Nephron (organoid): ENCODE data around the gene ABCB9.

ENCODE experiments used
- H3K27ac Mint-ChIP-seq, 3 experiments: 2 replicates each; pipeline ENCODE4 v1.8.0; 2020; ENCODE audit warnings: mixed read lengths in 3 of 3, mild to moderate bottlenecking in 2 of 3, moderate library complexity in 1 of 3
- H3K27me3 Mint-ChIP-seq: 2 replicates; pipeline ENCODE4 v1.8.0; 2021; ENCODE audit warnings: low read depth, mild to moderate bottlenecking, moderate library complexity, mixed read lengths
- H3K36me3 Mint-ChIP-seq: 2 replicates; pipeline ENCODE4 v1.8.0; 2020; ENCODE audit warnings: low read depth, mixed read lengths
- H3K4me1 Mint-ChIP-seq: 2 replicates; pipeline ENCODE4 v1.8.0; 2020; ENCODE audit warnings: mixed read lengths
- H3K4me3 Mint-ChIP-seq, 3 experiments: 2 replicates each; pipeline ENCODE4 v1.8.0; 2020; ENCODE audit warnings: mild to moderate bottlenecking in 3 of 3, mixed read lengths in 3 of 3, moderate library complexity in 2 of 3
- H3K9me3 Mint-ChIP-seq: 2 replicates; pipeline ENCODE4 v1.8.0; 2020; ENCODE audit warnings: mixed read lengths
- TF ChIP-seq, protein P1 (sequence below), 3 experiments: fragments of 200-600 bp; sonication (generic); IDR thresholded peaks; one replicate each; pipeline ENCODE4 v1.5.0; 2021; ENCODE audit warnings: antibody characterized with exemption in 3 of 3; ENCODE audit not compliant: unreplicated experiment in 3 of 3

The ABCB9 gene

DNA sequence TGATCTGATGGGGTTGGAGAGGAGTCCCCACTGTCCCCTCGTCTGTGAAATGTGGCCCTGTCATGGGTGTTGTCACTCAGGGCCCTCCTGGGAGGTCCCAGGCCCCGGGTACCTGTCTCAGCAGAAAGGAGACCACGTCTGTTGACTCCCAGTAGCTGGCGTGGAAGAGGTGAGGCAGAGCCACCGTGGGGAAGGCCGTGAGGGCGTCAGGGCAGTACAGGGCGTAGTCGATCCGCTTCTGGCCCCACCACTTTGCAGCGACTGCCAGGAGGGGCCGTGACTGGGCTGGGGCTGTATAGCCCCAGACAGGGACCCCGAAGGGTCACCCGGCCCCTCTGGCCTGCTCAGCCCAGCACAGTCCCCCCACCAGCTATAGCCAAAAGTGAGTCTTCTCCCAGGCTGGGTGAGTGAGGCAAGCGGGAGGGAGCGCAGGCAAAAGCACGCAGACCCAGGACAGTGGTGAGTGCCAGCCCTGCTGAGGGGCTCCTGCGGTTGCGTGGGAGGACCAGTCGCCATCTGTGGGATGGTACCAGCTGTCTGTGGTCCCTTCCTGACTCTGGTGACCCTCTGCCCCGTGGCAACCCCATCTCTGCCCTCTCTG is 22.4 kb upstream of the ABCB9 start:
- TF ChIP-seq, protein P1, sequence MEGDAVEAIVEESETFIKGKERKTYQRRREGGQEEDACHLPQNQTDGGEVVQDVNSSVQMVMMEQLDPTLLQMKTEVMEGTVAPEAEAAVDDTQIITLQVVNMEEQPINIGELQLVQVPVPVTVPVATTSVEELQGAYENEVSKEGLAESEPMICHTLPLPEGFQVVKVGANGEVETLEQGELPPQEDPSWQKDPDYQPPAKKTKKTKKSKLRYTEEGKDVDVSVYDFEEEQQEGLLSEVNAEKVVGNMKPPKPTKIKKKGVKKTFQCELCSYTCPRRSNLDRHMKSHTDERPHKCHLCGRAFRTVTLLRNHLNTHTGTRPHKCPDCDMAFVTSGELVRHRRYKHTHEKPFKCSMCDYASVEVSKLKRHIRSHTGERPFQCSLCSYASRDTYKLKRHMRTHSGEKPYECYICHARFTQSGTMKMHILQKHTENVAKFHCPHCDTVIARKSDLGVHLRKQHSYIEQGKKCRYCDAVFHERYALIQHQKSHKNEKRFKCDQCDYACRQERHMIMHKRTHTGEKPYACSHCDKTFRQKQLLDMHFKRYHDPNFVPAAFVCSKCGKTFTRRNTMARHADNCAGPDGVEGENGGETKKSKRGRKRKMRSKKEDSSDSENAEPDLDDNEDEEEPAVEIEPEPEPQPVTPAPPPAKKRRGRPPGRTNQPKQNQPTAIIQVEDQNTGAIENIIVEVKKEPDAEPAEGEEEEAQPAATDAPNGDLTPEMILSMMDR (IDR thresholded peaks at IDR 0.05; ENCODE audit: unreplicated experiment in 3 of 3), result no peak
- no peak overlapping the region for H3K4me3 Mint-ChIP-seq
- no peaks in the 10 kb centered on the region for H3K27me3 Mint-ChIP-seq
- peaks cover 17% of the 10 kb centered on the region for H3K4me1 Mint-ChIP-seq
- no peaks in the 10 kb centered on the region for H3K36me3 Mint-ChIP-seq
- H3K9me3 Mint-ChIP-seq, result no peaks in the 10 kb centered on the region
- no peak overlapping the region for H3K27ac Mint-ChIP-seq

DNA sequence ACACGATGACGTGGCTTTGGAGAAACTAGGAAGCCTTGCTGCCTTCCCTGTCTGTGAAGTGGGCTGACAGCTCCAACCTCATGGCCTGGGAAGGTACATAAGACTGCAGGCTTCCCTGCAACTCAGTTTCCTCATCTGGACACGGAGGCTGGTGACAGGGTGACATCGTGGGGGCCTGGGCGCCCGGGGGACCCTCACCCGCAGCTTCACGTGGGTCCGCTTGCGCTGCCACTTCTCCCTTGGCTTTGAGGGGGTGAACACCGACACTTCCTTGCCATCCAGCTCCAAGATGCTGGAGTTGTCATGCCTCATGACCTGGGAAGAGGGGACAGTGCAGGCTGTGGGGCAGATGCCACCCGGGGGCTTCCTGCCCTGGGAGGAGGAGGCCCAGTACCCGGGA is 21.8 kb upstream of the ABCB9 start:
- H3K9me3 Mint-ChIP-seq, result no peaks in the 10 kb centered on the region
- H3K4me3 Mint-ChIP-seq, result no peak overlapping the region
- H3K27ac Mint-ChIP-seq, result no peak overlapping the region
- peaks cover 24% of the 10 kb centered on the region for H3K4me1 Mint-ChIP-seq
- no peaks in the 10 kb centered on the region for H3K27me3 Mint-ChIP-seq
- H3K36me3 Mint-ChIP-seq, result no peaks in the 10 kb centered on the region
- TF ChIP-seq, protein P1 (IDR thresholded peaks at IDR 0.05; ENCODE audit: unreplicated experiment in 3 of 3), result no peak

DNA sequence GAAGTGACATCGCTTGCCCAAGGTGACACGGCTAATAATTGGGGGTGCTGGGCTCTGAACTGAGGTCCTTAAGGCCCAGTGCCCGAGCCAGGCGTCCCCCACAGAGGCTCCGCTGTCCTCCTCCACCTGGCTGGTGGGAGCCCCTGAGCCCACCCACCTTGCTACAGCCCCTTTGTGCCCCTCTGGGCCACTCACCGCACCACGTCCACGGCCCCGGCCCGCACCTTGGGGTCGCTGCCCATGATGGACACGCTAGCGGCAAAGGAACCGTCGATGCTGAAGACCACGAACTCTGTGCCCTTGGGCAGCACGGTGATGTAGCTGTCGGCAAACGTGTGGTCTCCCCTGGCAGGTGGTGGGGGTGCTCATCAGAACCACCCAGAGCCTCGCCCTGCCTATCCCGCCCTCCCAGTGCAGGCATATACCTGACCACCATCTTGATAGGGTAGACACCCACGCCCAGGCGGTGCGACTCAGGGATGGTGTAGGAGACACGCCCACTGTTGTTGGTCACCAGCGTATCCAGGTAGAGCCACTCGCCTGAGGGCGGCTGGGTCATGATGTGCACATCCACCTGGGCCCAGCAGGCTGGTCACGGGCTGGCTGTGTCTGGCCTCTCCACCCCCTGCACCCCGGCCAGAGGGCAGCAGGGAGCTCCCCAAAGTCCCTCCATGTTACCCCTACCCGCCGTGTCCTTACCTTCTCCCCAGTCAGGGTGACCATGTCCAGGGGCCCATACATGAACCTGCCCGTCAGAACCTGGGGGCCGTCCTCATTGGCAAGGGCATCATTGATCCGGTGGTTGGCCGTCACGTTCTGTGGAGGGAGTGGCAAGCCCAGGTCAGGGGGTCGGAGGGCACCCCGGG is 21.1 kb upstream of the ABCB9 start:
- TF ChIP-seq, protein P1 (IDR thresholded peaks at IDR 0.05; ENCODE audit: unreplicated experiment in 3 of 3), result no peak
- Mint-ChIP-seq H3K9me3 (no peaks in the 10 kb centered on the region), H3K27ac (no peak overlapping the region), H3K36me3 (no peaks in the 10 kb centered on the region), H3K4me3 (no peak overlapping the region), H3K4me1 (peaks cover 27% of the 10 kb centered on the region), H3K27me3 (no peaks in the 10 kb centered on the region)

DNA sequence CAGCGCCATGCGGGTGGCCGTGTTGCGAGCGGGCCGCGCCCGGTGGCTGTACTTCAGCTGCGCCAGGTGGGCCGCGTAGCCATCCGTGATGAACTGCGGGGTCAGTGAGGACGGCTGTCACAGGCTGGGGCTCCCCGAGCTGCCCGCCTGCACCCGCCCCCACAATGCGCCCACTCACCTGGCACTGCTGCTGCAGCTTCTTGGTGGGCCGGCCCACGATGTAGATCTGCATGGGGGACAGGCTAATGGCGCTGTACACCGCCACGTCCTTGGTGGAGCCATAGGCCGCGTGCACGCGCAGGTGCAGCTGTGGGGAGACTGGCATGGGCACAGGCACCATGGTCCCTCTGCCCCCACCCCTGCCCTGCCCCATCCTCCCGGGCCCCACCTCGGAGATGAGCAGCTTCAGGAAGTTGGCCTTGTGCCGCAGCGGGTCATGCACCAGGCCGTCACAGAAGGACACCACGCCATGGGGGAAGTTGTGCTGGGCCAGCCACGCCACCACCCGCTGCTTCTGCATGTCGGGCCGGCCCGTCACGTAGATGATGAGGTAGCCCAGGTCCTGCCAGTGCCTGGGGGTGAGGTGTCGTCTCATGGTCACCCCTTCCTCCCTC is 20.1 kb upstream of the ABCB9 start:
- Mint-ChIP-seq H3K4me3 (no peak overlapping the region), H3K4me1 (peaks cover 32% of the 10 kb centered on the region), H3K27ac (no peak overlapping the region), H3K36me3 (no peaks in the 10 kb centered on the region), H3K9me3 (no peaks in the 10 kb centered on the region), H3K27me3 (no peaks in the 10 kb centered on the region)
- TF ChIP-seq, protein P1 (IDR thresholded peaks at IDR 0.05; ENCODE audit: unreplicated experiment in 3 of 3), result no peak

DNA sequence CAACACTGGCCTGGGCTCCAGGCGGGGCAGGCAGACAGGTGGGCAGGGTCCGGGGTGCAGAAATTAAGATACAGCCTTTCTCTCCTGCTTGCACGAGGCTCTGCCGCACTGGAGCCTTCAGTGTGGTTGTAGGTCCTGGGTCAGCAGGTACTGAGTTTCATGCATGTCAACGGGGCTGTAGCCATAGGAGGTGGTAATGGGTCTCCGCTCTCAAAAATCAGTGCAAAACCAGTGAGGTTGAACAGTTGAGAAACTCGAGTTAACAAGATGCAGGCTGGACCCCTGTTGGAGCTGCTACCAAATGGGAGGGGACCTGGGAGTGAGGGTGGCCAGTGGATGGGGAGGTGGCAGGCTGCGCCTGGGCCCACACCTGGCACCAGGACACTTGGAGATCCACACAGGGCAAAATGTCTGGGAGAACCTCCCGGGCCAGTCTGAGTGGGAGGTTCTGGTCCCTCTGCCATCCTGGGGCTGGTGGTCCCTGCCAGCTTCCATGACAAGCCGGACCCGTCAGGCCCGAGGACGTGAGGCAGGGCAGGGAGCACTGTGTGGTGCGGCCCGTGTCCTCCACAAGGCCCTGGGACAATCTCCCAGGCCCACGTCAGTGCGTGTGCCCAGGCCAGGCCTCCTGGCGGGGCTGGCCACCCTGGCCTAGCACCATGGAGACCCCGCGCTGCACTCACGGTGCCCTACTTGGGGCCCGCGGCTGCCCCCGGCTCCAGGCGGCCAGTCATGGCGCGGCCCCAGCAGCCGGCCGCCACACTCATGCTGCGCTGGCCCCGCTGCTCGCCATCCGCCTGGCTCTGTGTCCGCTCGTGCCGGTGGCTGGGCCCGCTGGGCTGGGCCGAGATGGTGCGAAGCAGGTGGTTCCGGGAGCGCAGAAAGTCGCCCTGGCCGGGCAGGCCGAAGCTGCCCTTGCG is 19.3 kb upstream of the ABCB9 start:
- peak overlapping the region; percentile 73 to 83 (median 79) for H3K4me3 Mint-ChIP-seq
- peaks cover 32% of the 10 kb centered on the region for H3K4me1 Mint-ChIP-seq

More for the DNA sequence above, 19.3 kb upstream of the ABCB9 start:
- no peaks in the 10 kb centered on the region for H3K9me3 Mint-ChIP-seq
- TF ChIP-seq, protein P1 (IDR thresholded peaks at IDR 0.05; ENCODE audit: unreplicated experiment in 3 of 3), result no peak
- H3K36me3 Mint-ChIP-seq, result no peaks in the 10 kb centered on the region
- H3K27me3 Mint-ChIP-seq, result no peaks in the 10 kb centered on the region
- H3K27ac Mint-ChIP-seq, result peak overlapping the region; percentile 93 to 98 (median 97)
